Measurements from ENCODE around the gene ING3.
"Not testable (repeated sequence)": the region's sequence is repeated elsewhere in the genome, so short reads cannot be mapped to it uniquely, and the experiment has no call there.

The ING3 gene

DNA sequence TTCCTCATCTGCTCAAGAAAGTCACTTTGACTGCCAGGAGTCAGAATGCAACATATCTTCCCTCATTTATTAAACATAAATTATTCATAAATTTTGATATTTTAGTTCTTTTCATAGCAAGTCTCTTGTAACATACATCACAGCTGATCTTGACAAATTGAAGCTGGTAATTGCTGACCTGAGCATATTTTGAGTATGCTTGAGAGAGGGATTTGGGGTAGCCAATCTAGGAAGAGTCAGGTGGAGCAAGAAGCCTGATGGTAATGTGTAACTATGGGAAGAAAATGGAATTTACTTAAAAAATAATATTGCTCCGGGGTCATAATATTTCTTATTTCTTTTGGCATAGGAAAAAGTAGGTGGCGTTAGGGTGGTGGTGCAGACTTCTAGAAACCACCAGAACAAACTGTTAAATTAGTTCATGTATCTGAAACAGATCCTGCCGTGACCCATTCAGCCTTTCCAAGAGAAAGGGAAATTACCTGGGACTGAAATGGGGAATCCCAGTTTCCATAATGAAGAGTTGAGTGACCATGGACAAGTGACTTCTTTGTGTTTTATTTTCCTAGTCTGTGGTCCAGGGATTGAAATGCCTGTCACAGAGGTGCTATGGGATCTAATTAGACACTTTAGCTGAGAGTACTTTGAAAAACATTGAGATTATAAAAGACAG, 50.8 kb downstream of the ING3 start:
- H3K27ac ChIP-seq = no peak overlapping the region
- H3K4me3 ChIP-seq (IDR thresholded peaks at IDR 0.05; ENCODE audit: insufficient read depth, low read depth, low read length) = no peak overlapping the region
- H4K20me1 ChIP-seq (ENCODE audit: insufficient read depth) = no peaks in the 10 kb centered on the region
- no peak overlapping the region for H3K9ac ChIP-seq
- no peaks in the 10 kb centered on the region for H3K36me3 ChIP-seq (ENCODE audit: insufficient read depth)
- H3K27me3 ChIP-seq (ENCODE audit: insufficient read depth, low read depth) = no peaks in the 10 kb centered on the region
- no peaks in the 10 kb centered on the region for H3K79me2 ChIP-seq (ENCODE audit: insufficient read depth, low read depth)
- no peak overlapping the region for H2AFZ ChIP-seq (ENCODE audit: low read depth)
- no peak overlapping the region for H3K4me2 ChIP-seq
- H3K4me1 ChIP-seq (ENCODE audit: low read depth, poor library complexity, severe bottlenecking) = peaks cover 42% of the 10 kb centered on the region
- TF ChIP-seq, protein P1, sequence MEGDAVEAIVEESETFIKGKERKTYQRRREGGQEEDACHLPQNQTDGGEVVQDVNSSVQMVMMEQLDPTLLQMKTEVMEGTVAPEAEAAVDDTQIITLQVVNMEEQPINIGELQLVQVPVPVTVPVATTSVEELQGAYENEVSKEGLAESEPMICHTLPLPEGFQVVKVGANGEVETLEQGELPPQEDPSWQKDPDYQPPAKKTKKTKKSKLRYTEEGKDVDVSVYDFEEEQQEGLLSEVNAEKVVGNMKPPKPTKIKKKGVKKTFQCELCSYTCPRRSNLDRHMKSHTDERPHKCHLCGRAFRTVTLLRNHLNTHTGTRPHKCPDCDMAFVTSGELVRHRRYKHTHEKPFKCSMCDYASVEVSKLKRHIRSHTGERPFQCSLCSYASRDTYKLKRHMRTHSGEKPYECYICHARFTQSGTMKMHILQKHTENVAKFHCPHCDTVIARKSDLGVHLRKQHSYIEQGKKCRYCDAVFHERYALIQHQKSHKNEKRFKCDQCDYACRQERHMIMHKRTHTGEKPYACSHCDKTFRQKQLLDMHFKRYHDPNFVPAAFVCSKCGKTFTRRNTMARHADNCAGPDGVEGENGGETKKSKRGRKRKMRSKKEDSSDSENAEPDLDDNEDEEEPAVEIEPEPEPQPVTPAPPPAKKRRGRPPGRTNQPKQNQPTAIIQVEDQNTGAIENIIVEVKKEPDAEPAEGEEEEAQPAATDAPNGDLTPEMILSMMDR (conservative IDR thresholded peaks at IDR 0.05; ENCODE audit: low read depth, low read length) = no peak

DNA sequence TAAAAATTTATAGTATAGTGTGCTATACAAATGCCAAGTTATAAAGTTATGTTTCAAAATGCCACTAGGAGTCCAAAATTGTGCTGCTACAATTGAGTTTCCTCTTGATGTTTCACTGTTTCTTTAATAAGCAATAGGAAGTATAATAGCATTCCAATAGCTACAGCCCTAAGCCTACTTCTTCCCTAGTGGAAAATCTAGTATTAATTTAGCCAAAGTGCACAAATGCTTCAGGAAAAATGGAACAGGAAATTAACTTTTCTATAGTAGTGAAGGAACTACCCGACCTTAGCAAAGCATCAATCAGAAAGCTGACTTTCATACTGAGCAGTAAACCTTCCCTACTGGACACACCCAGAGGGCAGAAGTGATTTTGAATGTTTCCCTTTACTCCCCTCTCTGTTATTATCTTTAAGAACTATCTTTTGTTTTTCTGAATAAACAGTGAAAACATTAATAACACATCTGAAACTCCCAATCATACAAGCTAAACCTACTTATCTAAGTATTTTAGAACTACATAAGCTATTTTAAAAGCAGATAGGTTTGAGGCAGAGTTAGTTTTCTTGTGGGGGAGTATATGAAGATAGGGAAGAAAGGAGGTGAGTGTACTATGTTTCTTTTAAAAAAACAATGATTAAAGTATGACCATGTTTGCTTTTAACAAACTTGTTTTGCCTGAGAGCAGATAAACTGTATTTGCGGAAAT, 51.6 kb downstream of the ING3 start:
- Histone ChIP-seq H3K4me3 (IDR thresholded peaks at IDR 0.05; ENCODE audit: insufficient read depth, low read depth, low read length) (no peak overlapping the region), H3K27ac (no peak overlapping the region), H4K20me1 (ENCODE audit: insufficient read depth) (no peaks in the 10 kb centered on the region), H3K36me3 (ENCODE audit: insufficient read depth) (no peaks in the 10 kb centered on the region), H3K4me1 (ENCODE audit: low read depth, poor library complexity, severe bottlenecking) (peaks cover 34% of the 10 kb centered on the region), H3K9ac (no peak overlapping the region), H3K79me2 (ENCODE audit: insufficient read depth, low read depth) (no peaks in the 10 kb centered on the region), H3K27me3 (ENCODE audit: insufficient read depth, low read depth) (no peaks in the 10 kb centered on the region), H2AFZ (ENCODE audit: low read depth) (no peak overlapping the region), H3K4me2 (no peak overlapping the region)
- TF ChIP-seq, protein P1 (conservative IDR thresholded peaks at IDR 0.05; ENCODE audit: low read depth, low read length) = no peak

DNA sequence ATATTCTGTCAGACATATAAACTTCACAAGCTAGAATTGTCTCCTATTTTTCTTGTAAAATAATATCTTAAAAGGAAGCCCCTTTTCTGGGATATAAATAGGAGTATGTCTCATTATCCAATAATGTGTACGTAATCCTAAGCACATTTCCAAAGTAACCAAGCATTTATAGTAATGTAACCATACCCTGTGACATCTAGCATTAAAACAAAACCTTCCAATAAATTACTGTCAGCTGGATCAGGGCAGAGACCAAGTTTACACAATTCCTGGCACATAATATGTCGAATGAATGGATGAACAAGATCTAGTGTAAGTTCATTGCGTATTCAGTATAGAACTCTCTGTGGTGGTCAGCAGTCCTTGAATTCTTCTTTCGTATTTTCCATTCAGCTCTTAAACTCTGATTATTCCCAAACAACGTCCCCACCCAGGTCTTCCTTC, 52.2 kb downstream of the ING3 start:
- Histone ChIP-seq H4K20me1 (ENCODE audit: insufficient read depth) (no peaks in the 10 kb centered on the region), H3K27me3 (ENCODE audit: insufficient read depth, low read depth) (no peaks in the 10 kb centered on the region), H2AFZ (ENCODE audit: low read depth) (no peak overlapping the region), H3K4me2 (no peak overlapping the region), H3K4me1 (ENCODE audit: low read depth, poor library complexity, severe bottlenecking) (peaks cover 28% of the 10 kb centered on the region), H3K27ac (no peak overlapping the region), H3K9ac (no peak overlapping the region), H3K36me3 (ENCODE audit: insufficient read depth) (no peaks in the 10 kb centered on the region), H3K79me2 (ENCODE audit: insufficient read depth, low read depth) (no peaks in the 10 kb centered on the region), H3K4me3 (IDR thresholded peaks at IDR 0.05; ENCODE audit: insufficient read depth, low read depth, low read length) (no peak overlapping the region)
- TF ChIP-seq, protein P1 (conservative IDR thresholded peaks at IDR 0.05; ENCODE audit: low read depth, low read length) = no peak

DNA sequence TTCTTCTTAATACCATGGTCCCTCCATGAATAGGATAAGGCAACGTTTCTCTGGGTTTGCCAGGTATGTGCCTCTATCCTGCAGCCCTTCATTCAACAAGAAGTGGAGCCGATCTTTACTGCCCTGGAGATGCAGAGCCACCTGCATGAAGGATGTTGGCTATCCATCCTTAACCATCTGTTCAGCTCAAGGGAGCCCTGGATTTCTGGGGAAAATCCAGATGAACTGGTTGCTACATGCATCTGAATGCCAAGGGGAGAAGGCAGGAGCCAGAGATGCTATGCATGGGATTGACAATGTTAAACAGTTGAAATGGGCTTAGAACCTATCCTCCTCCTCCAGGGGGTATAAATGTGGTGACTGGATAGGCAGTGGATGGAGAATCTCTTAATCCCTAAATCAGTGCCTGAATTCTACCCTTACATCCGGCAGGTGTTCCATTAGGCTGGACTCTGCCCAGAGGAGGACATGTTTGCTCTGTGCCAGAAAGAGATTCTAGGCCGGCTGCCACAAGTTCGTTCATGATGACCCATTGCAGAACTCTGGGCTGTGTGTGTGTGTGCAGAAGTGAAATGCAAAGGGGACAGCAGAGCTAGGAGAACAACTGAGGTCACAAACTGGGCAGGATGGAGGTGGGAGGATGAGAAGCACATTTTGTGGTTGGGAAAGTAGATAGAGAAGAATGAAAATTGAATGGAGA, 53.6 kb downstream of the ING3 start:
- no peak overlapping the region for H3K4me2 ChIP-seq

DNA sequence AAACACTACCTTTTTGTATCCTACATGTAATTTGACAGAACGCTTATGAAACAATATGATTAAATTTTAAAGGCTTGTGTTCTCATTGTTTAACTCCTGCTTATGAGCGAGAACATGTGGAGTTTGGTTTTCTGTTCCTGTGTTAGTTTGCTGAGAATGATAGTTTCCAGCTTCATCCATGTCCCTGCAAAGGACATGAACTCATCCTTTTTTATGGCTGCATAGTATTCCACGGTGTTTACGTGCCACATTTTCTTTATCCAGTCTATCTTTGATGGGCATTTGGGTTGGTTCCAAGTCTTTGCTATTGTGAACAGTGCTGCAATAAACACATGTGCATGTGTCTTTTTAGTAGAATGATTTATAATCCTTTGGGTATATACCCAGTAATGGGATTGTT, 54.5 kb downstream of the ING3 start:
- not testable (repeated sequence) for H3K9ac ChIP-seq; H3K27ac ChIP-seq; H2AFZ ChIP-seq (ENCODE audit: low read depth); H3K4me2 ChIP-seq; H3K79me2 ChIP-seq (ENCODE audit: insufficient read depth, low read depth); H3K4me1 ChIP-seq (ENCODE audit: low read depth, poor library complexity, severe bottlenecking); H3K4me3 ChIP-seq (IDR thresholded peaks at IDR 0.05; ENCODE audit: insufficient read depth, low read depth, low read length); H3K36me3 ChIP-seq (ENCODE audit: insufficient read depth); H4K20me1 ChIP-seq (ENCODE audit: insufficient read depth); H3K27me3 ChIP-seq (ENCODE audit: insufficient read depth, low read depth)

More for the DNA sequence above, 53.6 kb downstream of the ING3 start:
- H3K4me1 ChIP-seq (ENCODE audit: low read depth, poor library complexity, severe bottlenecking) = peaks cover 15% of the 10 kb centered on the region
- no peaks in the 10 kb centered on the region for H3K36me3 ChIP-seq (ENCODE audit: insufficient read depth)
- H3K27me3 ChIP-seq (ENCODE audit: insufficient read depth, low read depth) = no peaks in the 10 kb centered on the region
- no peak overlapping the region for H2AFZ ChIP-seq (ENCODE audit: low read depth)
- TF ChIP-seq, protein P1 (conservative IDR thresholded peaks at IDR 0.05; ENCODE audit: low read depth, low read length) = no peak
- no peaks in the 10 kb centered on the region for H4K20me1 ChIP-seq (ENCODE audit: insufficient read depth)
- no peaks in the 10 kb centered on the region for H3K79me2 ChIP-seq (ENCODE audit: insufficient read depth, low read depth)
- no peak overlapping the region for H3K4me3 ChIP-seq (IDR thresholded peaks at IDR 0.05; ENCODE audit: insufficient read depth, low read depth, low read length)
- no peak overlapping the region for H3K27ac ChIP-seq
- H3K9ac ChIP-seq = no peak overlapping the region

Measured in KMS-11 (cell line).